ENCODE data around the gene SHISA7. TPM values are rescaled to one million over a fixed set of nuclear protein-coding genes. Genes with fewer than 3 reads are reported as not detected.

SHISA7 gene
- total RNA-seq, 2 donors from 2014 or later, result not detected

DNA sequence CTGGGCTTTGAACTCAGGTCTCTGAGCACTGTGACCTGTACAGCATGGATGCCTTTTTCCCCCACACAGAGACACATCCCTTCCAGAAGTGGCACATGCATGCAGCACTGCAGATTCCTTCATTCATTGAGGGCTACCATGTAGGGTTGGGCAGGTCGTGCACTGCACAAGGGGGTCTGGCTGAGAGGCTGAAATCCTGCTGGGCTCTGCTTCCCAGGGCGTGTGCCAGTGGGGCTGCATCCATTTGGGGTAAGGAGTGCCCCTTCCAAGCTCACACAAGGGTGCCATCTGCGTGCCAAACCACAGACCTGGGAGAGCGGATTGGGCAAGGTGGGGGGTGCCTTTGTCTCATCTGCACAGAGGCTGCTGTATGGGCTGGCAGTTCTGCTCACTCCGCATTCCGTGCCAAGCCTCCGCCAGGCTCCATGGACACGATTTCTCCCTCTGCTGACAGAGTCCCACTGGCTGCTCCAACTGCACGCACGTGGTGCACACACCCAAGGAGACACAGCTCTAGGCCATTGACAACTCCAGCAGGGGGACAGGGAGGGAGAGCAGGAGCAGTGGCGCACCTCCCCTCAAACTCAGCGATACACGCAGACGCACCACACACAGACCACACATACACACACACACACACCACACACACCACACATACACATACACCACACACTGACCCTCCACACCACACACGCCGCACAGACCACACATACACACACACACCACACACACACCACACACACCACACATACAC, 4.5 kb upstream of the SHISA7 start:
- Histone ChIP-seq H3K27me3 (peaks cover 18 to 31% of the 10 kb centered on the region in 2 donors), H3K4me1 (peaks cover 0 to 16% of the 10 kb centered on the region in 2 donors), H3K9me3 (no peaks in the 10 kb centered on the region), H3K27ac (no peak overlapping the region), H3K36me3 (no peaks in the 10 kb centered on the region), H3K4me3 (no peak overlapping the region)
- TF ChIP-seq CTCF (IDR thresholded peaks at IDR 0.05), result no peak
- DNase-seq (ENCODE audit: low spot score), result no peak

DNA sequence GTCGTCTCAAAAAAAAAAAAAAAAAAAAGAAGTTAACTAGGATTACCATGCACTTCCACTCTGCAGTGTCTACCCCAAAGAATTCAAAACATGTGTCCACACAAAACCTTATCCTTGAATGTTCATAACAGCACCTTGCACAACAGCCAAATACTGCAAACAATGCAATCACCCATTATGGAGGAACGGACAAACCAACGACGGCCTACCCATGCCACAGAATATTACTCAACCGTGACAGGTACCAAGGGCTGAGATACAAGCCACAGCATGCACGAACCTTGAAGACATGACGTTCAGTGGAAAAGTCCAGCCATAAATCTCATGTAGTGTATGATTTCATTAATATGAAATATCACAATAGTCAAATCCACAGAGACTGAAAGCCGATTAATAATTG, 3.0 kb upstream of the SHISA7 start:
- Histone ChIP-seq H3K4me3 (no peak overlapping the region), H3K4me1 (peaks cover 0 to 10% of the 10 kb centered on the region in 2 donors), H3K27me3 (peaks cover 14 to 29% of the 10 kb centered on the region in 2 donors), H3K36me3 (no peaks in the 10 kb centered on the region), H3K9me3 (no peaks in the 10 kb centered on the region), H3K27ac (no peak overlapping the region)
- no peak for DNase-seq (ENCODE audit: low spot score)
- TF ChIP-seq CTCF (IDR thresholded peaks at IDR 0.05), result no peak

GRCh38 chr19:55444646-55445045, 1.5 kb upstream of the SHISA7 start:
- peaks cover 0 to 19% of the 10 kb centered on the region in 2 donors for H3K4me1 ChIP-seq
- H3K27ac ChIP-seq, result no peak overlapping the region
- no peak overlapping the region for H3K4me3 ChIP-seq
- no peaks in the 10 kb centered on the region for H3K36me3 ChIP-seq
- H3K27me3 ChIP-seq, result peaks cover 21 to 39% of the 10 kb centered on the region in 2 donors
- no peak for TF ChIP-seq CTCF (IDR thresholded peaks at IDR 0.05)
- no peak for DNase-seq (ENCODE audit: low spot score)
- no peaks in the 10 kb centered on the region for H3K9me3 ChIP-seq

GRCh38 chr19:55443824-55444480, 852 bp upstream of the SHISA7 start:
- TF ChIP-seq CTCF (IDR thresholded peaks at IDR 0.05), result no peak
- H3K4me1 ChIP-seq, result peaks cover 0 to 19% of the 10 kb centered on the region in 2 donors
- H3K27ac ChIP-seq, result no peak overlapping the region
- H3K9me3 ChIP-seq, result no peaks in the 10 kb centered on the region
- no peak overlapping the region for H3K4me3 ChIP-seq
- peaks cover 21 to 46% of the 10 kb centered on the region in 2 donors for H3K27me3 ChIP-seq
- no peaks in the 10 kb centered on the region for H3K36me3 ChIP-seq
- DNase-seq (ENCODE audit: low spot score), result no peak

- Histone ChIP-seq H3K4me1 (peaks cover 0 to 19% of the 10 kb centered on the region in 2 donors), H3K4me3 (no peak overlapping the region), H3K27me3 (peaks cover 21 to 49% of the 10 kb centered on the region in 2 donors), H3K9me3 (no peaks in the 10 kb centered on the region), H3K36me3 (no peaks in the 10 kb centered on the region), H3K27ac (no peak overlapping the region)
- no peak for DNase-seq (ENCODE audit: low spot score)
- no peak for TF ChIP-seq CTCF (IDR thresholded peaks at IDR 0.05)
These were observed 633 bp downstream of the SHISA7 start for GRCh38 chr19:55442372-55442961.

Data from right atrium auricular region (tissue), 2 donors.